NCI-H2081 (cell line): Measurements from ENCODE around the gene MPHOSPH8.
"Not testable (repeated sequence)": the region's sequence is repeated elsewhere in the genome, so short reads cannot be mapped to it uniquely, and the experiment has no call there.

Source experiments
- DNase-seq, 2 experiments: peaks; one replicate each; lab custom pipeline; 2025; lab: John Stamatoyannopoulos, UW

MPHOSPH8 gene

DNA sequence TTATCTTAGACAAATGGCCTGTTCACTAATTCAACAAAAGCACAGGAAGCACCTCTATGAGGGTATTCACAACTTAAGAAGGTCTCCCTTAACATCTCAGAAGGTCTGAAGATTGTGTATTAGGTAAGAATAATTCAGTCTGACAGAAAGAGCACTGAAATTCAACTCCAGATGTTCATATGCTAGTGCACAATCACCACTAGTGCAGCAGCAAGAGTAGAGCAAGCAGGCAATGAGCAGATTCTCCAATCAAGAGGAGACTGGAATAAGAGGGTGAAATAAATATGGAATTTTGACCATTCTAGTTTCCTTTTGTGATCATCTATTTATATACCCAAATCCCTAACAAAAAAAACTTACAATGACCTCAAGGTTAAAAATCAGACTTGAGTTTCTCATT lies 52.0 kb downstream of the MPHOSPH8 start:
- no peak for DNase-seq

DNA sequence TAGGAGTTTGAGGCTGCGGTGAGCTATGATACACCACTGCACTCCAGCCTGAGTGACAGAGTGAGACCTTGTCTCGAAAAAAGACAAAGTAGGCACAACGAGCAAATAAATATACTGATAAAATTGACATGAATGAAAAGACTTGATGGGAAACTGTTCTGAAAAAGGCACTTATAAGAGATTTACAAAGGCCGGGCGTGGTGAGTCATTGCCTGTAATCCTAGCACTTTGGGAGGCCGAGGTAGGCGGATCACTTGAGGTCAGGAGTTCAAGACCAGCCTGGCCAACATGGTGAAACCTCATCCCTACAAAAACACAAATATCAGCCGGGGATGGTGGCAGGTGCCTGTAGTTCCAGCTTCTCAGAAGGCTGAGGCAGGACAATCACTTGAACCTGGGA lies 58.0 kb downstream of the MPHOSPH8 start:
- DNase-seq, result not testable (repeated sequence)

DNA sequence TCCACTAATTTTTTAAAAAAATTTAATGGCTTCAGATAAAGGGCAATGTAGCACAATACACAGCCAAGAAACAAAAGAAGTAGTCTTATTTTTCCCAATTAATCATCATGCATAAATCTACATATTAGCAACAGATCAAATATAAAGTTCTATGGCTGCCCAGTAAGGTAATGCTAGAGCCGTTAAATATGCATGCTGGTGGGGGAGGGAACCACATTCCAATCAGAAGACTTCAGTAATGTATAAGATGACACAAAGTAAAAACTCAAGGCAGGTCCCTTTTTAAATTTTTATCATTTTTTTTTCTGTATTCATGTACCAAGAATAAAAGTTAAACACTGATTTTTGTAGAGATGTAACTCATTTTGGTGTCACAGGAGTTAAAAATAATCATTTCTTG lies 62.0 kb downstream of the MPHOSPH8 start:
- DNase-seq, result no peak

DNA sequence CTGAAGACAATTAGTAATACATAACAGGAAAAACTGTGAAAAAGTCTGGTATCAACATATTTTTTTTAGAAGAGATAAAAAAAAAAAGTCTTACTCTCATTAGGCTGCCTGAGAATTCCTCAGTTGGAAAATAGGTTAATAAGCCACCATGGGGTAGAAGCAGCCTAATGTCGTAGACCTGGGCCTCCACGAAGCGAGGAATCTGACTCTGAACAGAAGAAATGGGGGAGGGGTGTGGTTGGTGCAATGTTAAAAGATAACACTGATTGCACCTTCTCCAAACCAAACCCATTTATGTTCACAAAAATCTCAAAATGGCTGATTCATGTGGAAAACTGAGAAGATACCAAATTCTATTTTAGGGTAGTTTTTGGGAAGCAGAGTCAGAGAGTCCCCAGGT lies 62.4 kb downstream of the MPHOSPH8 start:
- no peak for DNase-seq

DNA sequence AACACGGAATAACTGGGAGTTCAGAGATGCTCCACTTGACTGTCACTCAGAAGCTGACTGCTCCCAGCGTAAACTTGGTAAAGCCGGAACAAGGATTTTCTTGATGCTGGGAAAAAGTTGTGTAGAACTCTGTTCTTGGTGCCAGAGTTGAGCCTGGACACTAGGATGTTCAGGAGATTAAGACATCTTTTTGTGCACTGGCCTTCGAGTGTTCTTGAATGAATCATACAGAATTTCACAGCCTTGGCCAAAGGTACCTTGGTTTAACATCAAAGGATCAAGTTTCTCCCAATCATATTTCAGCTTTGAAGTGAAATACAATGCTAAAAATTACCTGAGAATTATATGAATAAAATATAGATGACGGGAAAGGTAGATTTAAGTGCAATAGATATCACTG lies 67.5 kb downstream of the MPHOSPH8 start:
- not testable (repeated sequence) for DNase-seq

DNA sequence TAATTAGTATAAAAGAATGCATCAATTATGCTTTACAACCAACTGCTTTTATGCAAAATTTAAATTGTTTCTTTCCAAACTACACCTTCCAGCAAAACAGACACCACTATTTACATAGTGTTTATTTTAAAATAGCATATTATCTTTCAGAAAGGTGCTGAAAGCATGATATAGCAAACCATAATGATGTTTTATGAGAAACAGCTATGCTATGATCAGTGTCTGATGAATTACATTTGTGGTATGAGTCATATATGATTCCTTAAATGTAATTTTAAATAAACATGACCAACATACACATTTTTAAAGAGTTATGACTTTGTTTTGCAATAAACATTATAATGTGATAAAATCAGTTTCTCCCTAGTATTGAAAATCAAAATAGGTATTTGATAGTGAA lies 68.2 kb downstream of the MPHOSPH8 start:
- DNase-seq, result not testable (repeated sequence)

DNA sequence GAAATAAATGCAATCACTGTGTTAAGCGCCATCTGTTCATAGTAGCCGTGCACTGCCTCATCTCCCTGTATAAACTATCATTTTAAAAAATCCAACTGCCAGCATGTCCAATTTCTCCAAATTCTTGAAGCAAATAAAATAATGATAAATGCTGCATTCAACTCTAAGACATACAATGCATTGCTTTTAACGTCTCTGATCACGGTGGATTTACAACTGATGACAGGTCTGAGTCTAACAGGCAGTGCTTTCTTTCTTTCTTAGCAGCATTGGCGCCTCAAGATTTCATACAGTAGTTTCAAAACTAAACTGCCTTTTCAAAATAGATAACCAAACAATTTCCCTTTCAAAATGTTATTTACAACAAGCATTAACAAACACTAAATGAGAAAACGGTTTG lies 70.8 kb downstream of the MPHOSPH8 start:
- not testable (repeated sequence) for DNase-seq

DNA sequence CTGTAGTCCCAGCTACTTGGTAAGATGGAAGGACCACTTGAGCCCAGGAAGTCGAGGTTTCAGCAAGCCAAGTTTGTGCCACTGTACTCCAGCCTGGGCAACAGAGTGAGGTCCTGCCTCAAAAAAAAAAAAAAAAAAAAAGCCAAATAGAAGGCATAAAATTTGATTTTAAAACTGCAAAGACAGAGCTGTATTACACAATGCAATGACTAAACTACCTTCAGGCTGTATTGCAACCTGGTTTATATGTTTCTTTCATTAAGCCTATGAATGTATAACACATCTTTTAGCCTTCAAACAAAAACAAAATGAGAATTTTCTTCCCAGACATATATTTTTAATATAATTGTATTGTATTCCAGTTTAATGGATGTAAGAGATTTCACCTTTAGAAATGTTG lies 75.6 kb downstream of the MPHOSPH8 start:
- DNase-seq, result not testable (repeated sequence)

DNA sequence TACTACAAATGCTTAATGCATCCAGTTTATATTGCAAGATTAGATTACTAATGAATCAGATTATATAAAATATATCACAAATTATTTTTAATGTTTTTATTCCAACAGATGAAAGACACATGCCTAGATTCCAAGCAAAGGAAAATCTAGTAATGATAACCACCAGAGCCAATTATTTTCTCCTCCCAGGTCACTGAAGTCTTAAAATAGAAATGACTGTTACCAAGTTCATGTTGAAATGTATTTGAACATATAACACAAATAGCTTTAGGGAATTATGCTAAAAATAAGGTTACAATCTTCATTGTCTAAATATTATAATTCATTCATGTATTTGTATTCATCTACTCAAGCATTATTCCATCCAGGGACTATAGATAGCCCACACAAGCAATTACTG lies 76.3 kb downstream of the MPHOSPH8 start:
- not testable (repeated sequence) for DNase-seq

DNA sequence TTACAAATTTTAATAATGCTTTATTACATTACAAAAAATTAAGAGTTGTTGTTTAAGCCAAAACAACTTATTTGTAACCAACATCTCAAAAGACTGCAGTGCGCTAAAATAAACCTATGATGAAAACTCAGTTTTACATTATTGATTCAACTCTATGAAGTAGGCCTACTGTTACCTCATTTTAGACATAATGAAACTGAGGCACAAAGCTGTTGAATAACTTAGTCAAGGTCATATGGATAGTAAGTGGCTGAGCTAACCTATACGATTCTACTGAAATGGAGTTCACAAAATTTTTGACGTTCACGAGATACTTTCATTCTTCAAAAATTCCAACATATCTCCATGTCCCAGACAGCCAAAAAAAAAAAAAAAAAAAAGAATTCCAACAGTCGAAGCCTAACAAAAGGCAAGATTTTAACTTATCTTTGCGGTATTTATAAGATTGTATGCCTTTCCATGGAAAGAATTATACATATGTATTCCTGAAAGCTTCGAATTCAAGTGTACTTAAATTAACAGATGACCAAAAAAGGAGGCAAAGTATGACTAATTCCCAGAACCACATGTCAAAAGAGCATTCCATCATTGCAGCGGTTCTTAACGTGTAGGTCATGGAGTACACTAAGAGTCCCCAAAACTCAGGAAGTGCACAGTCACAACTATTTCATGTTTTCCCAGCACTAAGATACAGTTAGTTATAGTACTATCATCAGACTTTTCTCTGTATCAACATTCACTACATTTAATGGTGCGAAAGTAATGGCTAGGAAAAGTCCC lies 79.9 kb downstream of the MPHOSPH8 start:
- no peak for DNase-seq

DNA sequence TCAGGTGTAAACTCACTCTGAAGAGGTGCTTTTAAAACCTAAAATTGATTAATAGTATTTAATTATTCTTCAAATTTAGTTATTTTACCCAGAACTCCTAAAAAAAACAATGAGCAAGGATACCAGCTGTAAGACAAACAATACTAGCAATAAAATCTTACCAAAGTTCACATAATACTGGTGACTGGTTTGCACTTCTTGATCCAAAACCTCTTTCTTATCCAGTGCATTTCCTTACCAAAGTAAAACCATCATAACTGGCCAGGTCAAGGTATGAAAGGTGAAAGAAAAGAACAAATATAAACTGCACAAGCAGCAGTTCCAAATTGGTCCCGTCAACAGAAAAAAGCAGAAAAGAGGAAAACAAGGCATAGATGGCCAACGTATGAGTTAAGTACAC lies 86.6 kb downstream of the MPHOSPH8 start:
- DNase-seq, result no peak
